Ovary (tissue), 9 donors: ENCODE measurements around the gene PARD3. TPM values are rescaled to one million over a fixed set of nuclear protein-coding genes. Genes with fewer than 3 reads are reported as not detected.

Source experiments
- DNase-seq, 5 donors: peaks; one replicate each; pipeline ENCODE4 v3.0.0-alpha.2; 2019 to 2020
- H3K27ac ChIP-seq, 2 donors: fragments of 200-600 bp; one replicate each; pipeline versions ENCODE4 v1.5.1 to v1.8.0; 2019 to 2022
- H3K27me3 ChIP-seq: fragments of 200-600 bp; one replicate; pipeline ENCODE4 v1.8.0; 2022
- H3K36me3 ChIP-seq: fragments of 200-600 bp; sonication (generic); one replicate; pipeline ENCODE4 v1.5.1; 2019
- H3K4me1 ChIP-seq: one replicate; pipeline ENCODE4 v1.8.1; 2013; ENCODE audit warnings: mild to moderate bottlenecking, moderate library complexity; ENCODE audit not compliant: insufficient read depth
- H3K4me3 ChIP-seq: fragments of 200-600 bp; sonication (generic); one replicate; pipeline ENCODE4 v1.5.1; 2017
- H3K9me3 ChIP-seq, 2 donors: fragments of 200-600 bp in 1 of 2; sonication (generic) in 1 of 2; one replicate each; pipeline versions ENCODE4 v1.5.1 to v1.8.1; 2013 to 2019; ENCODE audit warnings: mild to moderate bottlenecking in 1 of 2, moderate library complexity in 1 of 2
- CTCF ChIP-seq, 3 donors: fragments of 450-650 bp in 2 of 3; fragments of 200-600 bp in 1 of 3; IDR thresholded peaks; one replicate each; pipeline versions ENCODE4 v1.5.1 to v1.8.0; 2016 to 2022; ENCODE audit warnings: antibody characterized with exemption in 3 of 3, mild to moderate bottlenecking in 1 of 3
- EP300 ChIP-seq: sonication (generic); formaldehyde crosslinking; IDR thresholded peaks from one replicate; pipeline ENCODE4 v1.6.1; 2017; ENCODE audit warnings: antibody characterized with exemption
- POLR2A ChIP-seq: fragments of 450-650 bp; IDR thresholded peaks from one replicate; pipeline ENCODE4 v1.6.1; 2017; ENCODE audit warnings: antibody characterized with exemption, mild to moderate bottlenecking, moderate library complexity
- WGBS, 3 donors: extraction: QIAGEN DNeasy Blood & Tissue Kit in 1 of 3; methylation state at CpG; one replicate each; pipeline versions ENCODE4 v1.1.5 to v1.1.7; 2013 to 2017; 5-methylcytosine and 5-hydroxymethylcytosine counted together
- intact Hi-C, 4 donors: fragments of 100-400 bp; cut with DNase I; formaldehyde crosslinking; loops; one replicate each; pipeline versions ENCODE4 v1.11.0 to v1.15.1; 2022 to 2023
- polyA plus RNA-seq, 2 donors: library from polyadenylated mRNA; stranded (reverse); fragments of 200-250 nt in 1 of 2; fragments of 350-450 nt in 1 of 2; fragmentation: Illumina TruSeq in 1 of 2; extraction: RNeasy Lipid Tissue Mini Kit (QIAGEN cat#74804) in 1 of 2; gene quantifications; one replicate each; pipeline ENCODE4 v1.2.3, GENCODE V29; 2013 to 2014
- total RNA-seq, 7 donors: library from RNA; depleted of rRNA in 2 of 7; stranded (reverse); fragments of >200 nt in 2 of 7; fragmentation: NEBNext Ultra II Directional in 3 of 7; extraction: Animal tissue kit (Norgen Biotek cat#: 25700) in 3 of 7; gene quantifications; one replicate each; pipeline versions ENCODE4 v1.1.0 to v1.2.4, GENCODE V29; 2016 to 2023
- donor health status: DM: no; HTN: no; CAD: no; lungs with moderate emphysema.
- donor health status: DM: no; HTN: no; CAD: no.
- donor health status: Bipolar disorder and iron deficiency.
- donor health status: DM: yes; HTN: yes; CAD: no.
- donor health status: DM: no; HTN: no; CAD: no.
- donor health status: DM: yes; HTN: yes; CAD: no.

Gene PARD3
- total and polyA plus RNA-seq, 9 donors: 31.8 to 92.3 (median 67.1) TPM

DNA sequence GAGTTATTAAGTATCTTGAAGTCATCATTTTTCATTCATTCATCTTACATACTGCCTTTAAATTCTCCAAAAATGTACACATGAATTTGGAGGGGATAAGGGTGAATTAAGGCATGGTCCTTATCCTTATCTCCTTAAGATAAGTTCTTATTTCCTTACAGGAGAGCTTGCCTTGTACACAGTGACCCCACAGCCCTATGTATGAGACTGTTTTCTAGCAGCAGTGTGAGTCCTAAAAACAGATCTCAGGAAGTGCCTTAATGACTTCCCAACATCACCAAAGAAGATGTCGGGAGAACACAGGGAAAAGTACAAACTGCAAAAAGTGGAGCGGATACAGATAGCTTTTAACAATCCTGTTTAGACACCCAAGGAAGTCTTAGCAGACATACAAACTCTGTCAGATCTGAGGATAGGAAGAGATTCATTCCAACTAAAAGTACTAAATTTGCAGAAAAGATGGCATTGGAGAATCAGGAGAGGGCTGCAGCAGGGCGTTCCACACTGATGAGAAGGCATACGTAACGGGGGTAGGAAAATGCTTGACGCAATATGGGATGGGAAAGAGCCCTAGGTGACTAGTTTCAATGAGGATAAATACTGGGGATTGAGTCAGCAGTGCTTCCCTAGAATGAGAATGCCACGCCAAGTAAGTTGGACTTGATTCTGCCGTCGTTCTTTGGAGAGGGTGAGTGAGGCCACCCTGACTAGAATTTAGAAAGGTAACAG, 570.2 kb downstream of the PARD3 start:
- 92 to 94% (median 93%) methylated on average over 9 of the region's 9 CpGs for WGBS, 3 donors
- intact Hi-C loops: no loop called here
- H3K27ac ChIP-seq: no peak overlapping the region

DNA sequence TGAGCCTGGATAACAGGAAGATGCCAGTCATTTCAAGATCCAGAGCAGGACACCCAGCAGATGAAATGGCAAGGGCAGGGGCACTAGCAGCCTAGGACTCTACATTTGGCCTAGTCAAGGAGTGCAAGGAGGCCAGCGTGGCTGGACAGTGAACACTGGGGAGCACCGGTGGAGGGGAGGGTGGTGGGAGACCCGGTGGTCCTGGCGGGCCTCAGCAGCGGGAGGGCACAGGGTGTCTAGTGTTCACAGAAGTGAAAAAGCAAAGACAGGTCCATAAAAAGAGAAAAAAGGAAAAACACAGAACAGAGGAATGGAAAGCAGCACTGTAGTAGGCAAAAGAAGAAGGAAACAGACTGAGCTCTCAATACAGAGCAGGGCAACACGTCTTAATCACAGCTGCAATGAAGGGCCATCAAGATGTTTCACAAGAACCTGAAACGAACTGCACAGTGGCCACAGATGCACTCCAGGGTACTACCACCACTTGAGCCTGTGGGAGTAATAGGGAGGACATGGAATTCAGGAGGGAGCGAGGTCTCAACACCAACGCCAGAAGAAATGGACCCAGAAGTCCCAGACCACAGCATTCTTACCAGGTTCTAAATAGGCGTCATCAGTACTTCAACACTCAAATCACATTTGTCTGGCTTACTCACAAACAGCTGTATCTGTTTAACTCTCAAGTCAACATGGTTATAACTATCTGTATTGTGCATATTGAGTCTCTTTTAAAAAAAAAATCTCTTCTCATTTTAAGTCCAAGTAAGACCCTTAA, 573.7 kb downstream of the PARD3 start:
- Histone ChIP-seq H3K4me1 (peaks cover 4% of the 10 kb centered on the region), H3K4me3 (no peak overlapping the region), H3K27me3 (no peaks in the 10 kb centered on the region), H3K9me3 (no peaks in the 10 kb centered on the region), H3K27ac (no peak overlapping the region), H3K36me3 (no peaks in the 10 kb centered on the region)
- TF ChIP-seq POLR2A (no peak), EP300 (no peak), CTCF (IDR thresholded peaks at IDR 0.05) (no peak)
- no peak for DNase-seq
- intact Hi-C loops: no loop called here
- WGBS, 3 donors: 97% methylated on average over 10 of the region's 10 CpGs

More for the DNA sequence above, 570.2 kb downstream of the PARD3 start:
- H3K4me1 ChIP-seq: peaks cover 4% of the 10 kb centered on the region
- no peaks in the 10 kb centered on the region for H3K9me3 ChIP-seq
- TF ChIP-seq EP300: no peak
- TF ChIP-seq CTCF (IDR thresholded peaks at IDR 0.05): no peak
- no peak for TF ChIP-seq POLR2A
- H3K27me3 ChIP-seq: no peaks in the 10 kb centered on the region
- no peak for DNase-seq
- H3K36me3 ChIP-seq: no peaks in the 10 kb centered on the region
- H3K4me3 ChIP-seq: no peak overlapping the region

DNA sequence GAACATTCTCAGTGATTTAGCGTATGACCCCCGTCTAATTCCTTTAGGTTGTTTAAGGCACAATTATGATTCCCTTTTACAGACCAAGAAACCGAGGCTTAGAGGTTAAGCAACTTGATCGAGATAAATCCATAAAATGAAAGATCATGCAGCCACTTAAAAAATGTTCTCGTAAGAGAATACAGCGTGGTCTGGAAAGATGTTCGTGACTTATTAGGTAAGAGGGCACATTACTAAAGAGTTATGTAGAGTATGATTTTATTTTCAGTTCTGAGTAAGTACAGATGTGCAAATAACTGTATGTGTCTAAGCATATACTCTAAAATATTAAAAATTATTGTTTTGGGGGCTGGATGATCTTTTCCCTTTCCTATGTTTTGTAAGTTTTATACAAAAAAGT, 575.1 kb downstream of the PARD3 start:
- Histone ChIP-seq H3K27me3 (no peaks in the 10 kb centered on the region), H3K4me1 (peaks cover 4% of the 10 kb centered on the region), H3K9me3 (no peaks in the 10 kb centered on the region), H3K36me3 (no peaks in the 10 kb centered on the region), H3K27ac (no peak overlapping the region), H3K4me3 (no peak overlapping the region)
- WGBS, 3 donors: 56 to 75% (median 73%) methylated on average over 7 of the region's 7 CpGs
- no peak for TF ChIP-seq CTCF (IDR thresholded peaks at IDR 0.05)
- TF ChIP-seq EP300: no peak
- DNase-seq: no peak
- intact Hi-C loops: no loop called here

DNA sequence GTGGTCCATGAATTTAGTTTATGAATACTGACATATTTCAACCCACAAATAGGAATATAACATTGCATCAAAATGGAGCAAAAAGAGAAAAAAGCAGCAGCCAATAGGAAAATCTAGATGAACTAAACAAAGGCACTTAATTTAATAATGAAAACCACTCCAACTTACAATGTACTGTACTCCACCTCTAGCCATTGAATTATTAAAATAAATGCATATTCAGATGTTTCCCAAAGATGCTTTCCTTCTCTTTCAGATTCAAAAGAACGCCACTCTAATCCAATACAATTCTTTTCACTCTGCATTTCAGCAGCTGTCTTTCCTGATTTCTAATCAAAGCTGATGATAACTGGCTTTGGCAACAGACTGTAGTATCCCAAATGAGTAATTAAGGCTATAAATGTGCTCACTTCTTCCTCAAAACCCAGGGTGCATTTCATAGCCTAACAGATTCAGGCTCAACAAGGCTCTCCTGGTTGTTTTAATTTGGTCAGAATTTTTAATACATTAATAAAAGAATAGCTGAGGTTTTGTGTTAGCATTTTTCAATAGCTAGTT, 577.1 kb downstream of the PARD3 start:
- intact Hi-C loops: no loop called here
- H3K36me3 ChIP-seq: no peaks in the 10 kb centered on the region
- DNase-seq: no peak
- H3K27ac ChIP-seq: no peak overlapping the region
- no peak overlapping the region for H3K4me3 ChIP-seq
- no peak for TF ChIP-seq POLR2A
- no peak for TF ChIP-seq CTCF (IDR thresholded peaks at IDR 0.05)
- TF ChIP-seq EP300: no peak
- peaks cover 4% of the 10 kb centered on the region for H3K4me1 ChIP-seq
- no peaks in the 10 kb centered on the region for H3K9me3 ChIP-seq
- no peaks in the 10 kb centered on the region for H3K27me3 ChIP-seq
- 23 to 46% (median 38%) methylated on average over 1 of the region's 1 CpG for WGBS, 3 donors
